HepG2 (cell line): ENCODE results near the gene TJP1.

ENCODE experiments used
- CEBPG ChIP-seq: IDR thresholded peaks from 2 replicates; pipeline ENCODE4 v1.6.1; 2016
- NFKBIZ ChIP-seq: IDR thresholded peaks from 2 replicates; pipeline ENCODE4 v1.6.1; 2018; ENCODE audit warnings: missing genetic modification reagents, missing compliant biosample characterization
- PHF8 ChIP-seq: sonication (generic); formaldehyde crosslinking; IDR thresholded peaks from 2 replicates; pipeline ENCODE4 v1.5.0; 2020; ENCODE audit warnings: missing genetic modification reagents
- RXRB ChIP-seq: IDR thresholded peaks from 2 replicates; pipeline ENCODE4 v1.6.1; 2016; ENCODE audit warnings: borderline replicate concordance, missing genetic modification reagents, missing compliant biosample characterization
- TAF1 ChIP-seq: sonication (generic); formaldehyde crosslinking; IDR thresholded peaks from 2 replicates; pipeline ENCODE4 v1.4.0; 2020; ENCODE audit warnings: missing genetic modification reagents
- YY1 ChIP-seq: IDR thresholded peaks from 2 replicates; pipeline ENCODE4 v1.6.1; 2011; ENCODE audit warnings: low read length, low read depth, moderate library complexity, mild to moderate bottlenecking; ENCODE audit not compliant: insufficient read depth, insufficient replicate concordance
- ZNF558 ChIP-seq: sonication (generic); formaldehyde crosslinking; IDR thresholded peaks from 2 replicates; pipeline ENCODE4 v1.9.0; 2022; ENCODE audit warnings: mild to moderate bottlenecking, missing genetic modification reagents, borderline replicate concordance
- TF ChIP-seq, protein P1 (sequence below), 2 experiments: IDR thresholded peaks; 2 replicates each; pipeline ENCODE4 v1.6.1; 2011 to 2012; ENCODE audit warnings: low read length in 2 of 2, borderline replicate concordance in 1 of 2, low read depth in 1 of 2, mild to moderate bottlenecking in 1 of 2, moderate library complexity in 1 of 2
- TF ChIP-seq, protein P2 (sequence below): IDR thresholded peaks from 2 replicates; pipeline ENCODE4 v1.4.0; 2020; ENCODE audit warnings: mild to moderate bottlenecking, missing genetic modification reagents

DNA sequence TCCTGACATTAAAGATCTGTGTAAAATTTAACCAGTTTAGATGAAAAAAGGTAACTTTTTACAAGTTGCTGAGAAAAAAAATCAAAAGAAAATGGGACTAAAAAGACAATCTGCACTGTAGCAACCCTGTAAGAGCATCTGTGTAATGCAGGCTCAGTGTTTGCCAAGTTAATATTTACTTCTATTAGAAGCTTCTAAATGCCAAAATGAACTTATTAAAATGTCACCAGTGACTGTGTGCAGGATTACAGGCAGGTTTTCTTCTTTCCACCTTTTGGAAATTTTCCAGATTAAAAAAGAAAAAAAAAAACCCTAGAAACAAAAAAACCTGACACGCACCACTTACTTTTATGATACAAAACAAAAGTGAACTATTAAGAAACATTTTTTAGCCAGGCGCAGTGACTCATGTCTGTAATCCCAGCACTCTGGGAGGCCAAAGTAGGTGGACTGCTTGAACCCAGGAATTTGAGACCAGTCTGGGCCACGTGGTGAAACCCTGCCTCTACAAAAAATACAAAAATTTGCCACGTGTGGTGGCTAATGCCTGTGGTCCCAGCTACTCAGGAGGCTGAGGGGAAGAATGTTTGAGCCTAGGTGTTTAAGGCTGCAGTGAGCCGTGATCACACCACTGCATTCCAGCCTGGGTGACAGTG, 87.2 kb downstream of the TJP1 start:
- no peak for TF ChIP-seq PHF8 (CRISPR knock-in tag)
- TF ChIP-seq TAF1 (CRISPR knock-in tag), result no peak
- TF ChIP-seq, protein P1, sequence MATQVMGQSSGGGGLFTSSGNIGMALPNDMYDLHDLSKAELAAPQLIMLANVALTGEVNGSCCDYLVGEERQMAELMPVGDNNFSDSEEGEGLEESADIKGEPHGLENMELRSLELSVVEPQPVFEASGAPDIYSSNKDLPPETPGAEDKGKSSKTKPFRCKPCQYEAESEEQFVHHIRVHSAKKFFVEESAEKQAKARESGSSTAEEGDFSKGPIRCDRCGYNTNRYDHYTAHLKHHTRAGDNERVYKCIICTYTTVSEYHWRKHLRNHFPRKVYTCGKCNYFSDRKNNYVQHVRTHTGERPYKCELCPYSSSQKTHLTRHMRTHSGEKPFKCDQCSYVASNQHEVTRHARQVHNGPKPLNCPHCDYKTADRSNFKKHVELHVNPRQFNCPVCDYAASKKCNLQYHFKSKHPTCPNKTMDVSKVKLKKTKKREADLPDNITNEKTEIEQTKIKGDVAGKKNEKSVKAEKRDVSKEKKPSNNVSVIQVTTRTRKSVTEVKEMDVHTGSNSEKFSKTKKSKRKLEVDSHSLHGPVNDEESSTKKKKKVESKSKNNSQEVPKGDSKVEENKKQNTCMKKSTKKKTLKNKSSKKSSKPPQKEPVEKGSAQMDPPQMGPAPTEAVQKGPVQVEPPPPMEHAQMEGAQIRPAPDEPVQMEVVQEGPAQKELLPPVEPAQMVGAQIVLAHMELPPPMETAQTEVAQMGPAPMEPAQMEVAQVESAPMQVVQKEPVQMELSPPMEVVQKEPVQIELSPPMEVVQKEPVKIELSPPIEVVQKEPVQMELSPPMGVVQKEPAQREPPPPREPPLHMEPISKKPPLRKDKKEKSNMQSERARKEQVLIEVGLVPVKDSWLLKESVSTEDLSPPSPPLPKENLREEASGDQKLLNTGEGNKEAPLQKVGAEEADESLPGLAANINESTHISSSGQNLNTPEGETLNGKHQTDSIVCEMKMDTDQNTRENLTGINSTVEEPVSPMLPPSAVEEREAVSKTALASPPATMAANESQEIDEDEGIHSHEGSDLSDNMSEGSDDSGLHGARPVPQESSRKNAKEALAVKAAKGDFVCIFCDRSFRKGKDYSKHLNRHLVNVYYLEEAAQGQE (IDR thresholded peaks at IDR 0.05; ENCODE audit: borderline replicate concordance in 1 of 2, low read depth in 1 of 2, low read length in 2 of 2), result no peak
- TF ChIP-seq CEBPG (CRISPR knock-in tag), result no peak
- TF ChIP-seq RXRB, result no peak
- TF ChIP-seq, protein P2, sequence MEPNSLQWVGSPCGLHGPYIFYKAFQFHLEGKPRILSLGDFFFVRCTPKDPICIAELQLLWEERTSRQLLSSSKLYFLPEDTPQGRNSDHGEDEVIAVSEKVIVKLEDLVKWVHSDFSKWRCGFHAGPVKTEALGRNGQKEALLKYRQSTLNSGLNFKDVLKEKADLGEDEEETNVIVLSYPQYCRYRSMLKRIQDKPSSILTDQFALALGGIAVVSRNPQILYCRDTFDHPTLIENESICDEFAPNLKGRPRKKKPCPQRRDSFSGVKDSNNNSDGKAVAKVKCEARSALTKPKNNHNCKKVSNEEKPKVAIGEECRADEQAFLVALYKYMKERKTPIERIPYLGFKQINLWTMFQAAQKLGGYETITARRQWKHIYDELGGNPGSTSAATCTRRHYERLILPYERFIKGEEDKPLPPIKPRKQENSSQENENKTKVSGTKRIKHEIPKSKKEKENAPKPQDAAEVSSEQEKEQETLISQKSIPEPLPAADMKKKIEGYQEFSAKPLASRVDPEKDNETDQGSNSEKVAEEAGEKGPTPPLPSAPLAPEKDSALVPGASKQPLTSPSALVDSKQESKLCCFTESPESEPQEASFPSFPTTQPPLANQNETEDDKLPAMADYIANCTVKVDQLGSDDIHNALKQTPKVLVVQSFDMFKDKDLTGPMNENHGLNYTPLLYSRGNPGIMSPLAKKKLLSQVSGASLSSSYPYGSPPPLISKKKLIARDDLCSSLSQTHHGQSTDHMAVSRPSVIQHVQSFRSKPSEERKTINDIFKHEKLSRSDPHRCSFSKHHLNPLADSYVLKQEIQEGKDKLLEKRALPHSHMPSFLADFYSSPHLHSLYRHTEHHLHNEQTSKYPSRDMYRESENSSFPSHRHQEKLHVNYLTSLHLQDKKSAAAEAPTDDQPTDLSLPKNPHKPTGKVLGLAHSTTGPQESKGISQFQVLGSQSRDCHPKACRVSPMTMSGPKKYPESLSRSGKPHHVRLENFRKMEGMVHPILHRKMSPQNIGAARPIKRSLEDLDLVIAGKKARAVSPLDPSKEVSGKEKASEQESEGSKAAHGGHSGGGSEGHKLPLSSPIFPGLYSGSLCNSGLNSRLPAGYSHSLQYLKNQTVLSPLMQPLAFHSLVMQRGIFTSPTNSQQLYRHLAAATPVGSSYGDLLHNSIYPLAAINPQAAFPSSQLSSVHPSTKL, result no peak
- TF ChIP-seq ZNF558, result no peak
- TF ChIP-seq NFKBIZ (CRISPR knock-in tag), result no peak
- TF ChIP-seq YY1, result no peak
